Heart right ventricle (tissue), 16 donors: Measurements from ENCODE around the gene PIM3. TPM values are rescaled to one million over a fixed set of nuclear protein-coding genes. Genes with fewer than 3 reads are reported as not detected.

Experiments
- ATAC-seq, 8 donors: fragments of 200-7000 bp; cut with Tn5 transposase; one replicate each; pipeline ENCODE4 v1.9.1; 2020; ENCODE audit warnings: mild to moderate bottlenecking in 8 of 8, moderate library complexity in 8 of 8, moderate number of reproducible peaks in 1 of 8
- DNase-seq, 2 donors: peaks; one replicate each; pipeline ENCODE4 v3.0.0-alpha.2; 2020
- H3K27ac ChIP-seq, 10 donors: fragments of 200-600 bp; sonication (generic) in 2 of 10; one replicate each; pipeline versions ENCODE4 v1.5.0 to v1.8.0; 2020 to 2022; ENCODE audit warnings: mild to moderate bottlenecking in 3 of 10
- H3K27me3 ChIP-seq, 7 donors: fragments of 200-600 bp; one replicate each; pipeline ENCODE4 v1.8.0; 2021 to 2022; ENCODE audit warnings: mild to moderate bottlenecking in 2 of 7
- H3K36me3 ChIP-seq, 9 donors: fragments of 200-600 bp; sonication (generic) in 1 of 9; one replicate each; pipeline versions ENCODE4 v1.5.0 to v1.8.0; 2020 to 2022; ENCODE audit warnings: mild to moderate bottlenecking in 2 of 9
- H3K4me1 ChIP-seq, 9 donors: fragments of 200-600 bp; sonication (generic) in 1 of 9; one replicate each; pipeline versions ENCODE4 v1.5.0 to v1.8.0; 2020 to 2022; ENCODE audit warnings: mild to moderate bottlenecking in 4 of 9
- H3K4me3 ChIP-seq, 10 donors: fragments of 200-600 bp; sonication (generic) in 2 of 10; one replicate each; pipeline versions ENCODE4 v1.5.0 to v1.8.0; 2020 to 2022; ENCODE audit warnings: mild to moderate bottlenecking in 7 of 10, moderate library complexity in 2 of 10
- H3K9me3 ChIP-seq, 11 donors: fragments of 200-600 bp in 10 of 11; sonication (generic) in 2 of 11; one replicate each; pipeline versions ENCODE4 v1.5.0 to v1.8.0; 2013 to 2022; ENCODE audit warnings: mild to moderate bottlenecking in 2 of 11, control low read depth in 1 of 11, moderate library complexity in 1 of 11
- WGBS, 2 donors: extraction: QIAGEN DNeasy Blood & Tissue Kit; methylation state at CpG; one replicate each; pipeline ENCODE4 v1.1.7; 2013; ENCODE audit warnings: inconsistent platforms in 1 of 2; 5-methylcytosine and 5-hydroxymethylcytosine counted together
- intact Hi-C, 10 donors: fragments of 100-400 bp; cut with DNase I; formaldehyde crosslinking; loops; one replicate each; pipeline versions ENCODE4 v1.11.1 to v1.14.2; 2022
- polyA plus RNA-seq, 2 donors: library from polyadenylated mRNA; stranded (reverse); fragments of 200-250 nt; gene quantifications; one replicate each; pipeline ENCODE4 v1.2.3, GENCODE V29; 2013
- total RNA-seq, 10 donors: library from RNA; stranded (reverse); fragmentation: NEBNext Ultra II Directional in 3 of 10; extraction: Animal tissue kit (Norgen Biotek cat#: 25700) in 3 of 10; gene quantifications; one replicate each; pipeline versions ENCODE4 v1.2.1 to v1.2.4, GENCODE V29; 2021 to 2023
- TF ChIP-seq, protein P1 (sequence below), 9 donors: fragments of 200-600 bp; sonication (generic) in 2 of 9; IDR thresholded peaks; one replicate each; pipeline versions ENCODE4 v1.5.0 to v1.8.0; 2021 to 2022; ENCODE audit warnings: antibody characterized with exemption in 9 of 9, mild to moderate bottlenecking in 5 of 9, moderate library complexity in 1 of 9
- donor health status: Arrhythmogenic right ventricular cardiomyopathy.
- donor health status: ischemic (EF 13 %, LVEDD 7.1; RV severe dilation, severe dysfunction).
- donor health status: healthy with polysubstance abuse.
- donor health status: DM: no; HTN: yes; CAD: no.
- donor health status: DM: no; HTN: no; CAD: no.
- donor health status: ischemic (EF 25% LVEDD 6.9; RV normal size, moderate dysfunction).
- donor health status: ischemic (EF 25% LVEDD 5.7; RV mildly dilated, moderate dysfunction).
- donor health status: healthy.
- donor health status: DM: yes; HTN: yes; CAD: no.
- donor health status: Ischemic cardiomyopathy.
- donor health status: ischemic (EF 35%, LVEDD 5.7; RV mildly dilated, moderate dysfunction).
- donor health status: nonischemic (EF 11% LVEDD 7.7; RV severe dilation, severe dysfunction).
- donor health status: DM: yes; HTN: yes; CAD: no.
- donor health status: PGD.
- donor health status: ischemic (EF 29% LVEDD 5.4; RV normal size, mild dysfunction).
- donor health status: nonischemic (EF 23%, LVEDD 6.1; RV moderate dilation, normal function).

PIM3 gene
- total and polyA plus RNA-seq, 12 donors = 27.4 to 81.6 (median 43.7) TPM

DNA sequence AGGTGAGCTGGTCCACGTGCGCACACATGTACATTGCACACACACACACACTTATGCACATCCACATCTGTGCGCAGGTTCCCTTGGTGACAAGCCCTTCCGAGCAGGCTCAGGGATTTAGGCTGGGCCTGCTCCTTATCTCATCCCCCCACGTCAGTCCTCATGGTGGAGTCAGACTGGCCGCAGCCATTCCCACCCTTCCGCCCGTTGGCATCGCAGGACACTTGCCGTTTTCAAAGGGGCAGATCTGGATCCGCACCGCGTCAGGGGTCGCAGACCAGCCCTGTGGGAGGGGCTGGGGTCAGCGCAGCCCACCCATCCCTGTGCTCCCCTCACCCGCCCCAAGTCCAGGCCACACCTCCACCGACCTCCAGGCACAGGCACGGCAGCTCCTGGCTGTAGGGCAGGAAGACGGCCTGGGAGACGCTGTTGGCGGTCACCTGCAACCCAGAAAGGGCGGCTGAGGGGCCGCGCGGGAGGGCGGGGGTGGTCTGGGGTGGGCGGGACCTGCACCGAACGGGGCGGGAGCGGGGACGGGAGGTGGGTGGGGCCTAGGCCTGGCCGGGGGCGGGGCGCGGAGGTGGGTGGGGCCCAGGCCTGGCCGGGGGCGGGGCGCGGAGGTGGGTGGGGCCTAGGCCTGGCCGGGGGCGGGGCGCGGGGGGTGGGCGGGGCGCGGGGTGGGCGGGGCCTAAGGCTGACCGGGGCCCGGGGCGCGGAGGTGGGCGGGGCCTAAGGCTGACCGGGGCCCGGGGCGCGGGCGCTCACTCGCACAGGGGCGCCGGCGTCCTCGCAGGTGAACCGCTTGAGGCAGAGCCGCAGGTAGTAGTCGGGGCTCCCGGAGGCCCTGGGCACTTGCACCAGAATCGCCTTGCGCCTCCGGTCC lies 38.7 kb downstream of the PIM3 start:
- peak overlapping the region in 5 of 10 donors; percentile 7 to 34 (median 11) for H3K4me3 ChIP-seq
- intact Hi-C loops = loop anchor here in 1 of 10 donors (10.0 kb wide), 1 partner anchor 75 kb away; no protein-coding TSS in a partner anchor
- DNase-seq (peak in 1 of 2 donors; percentile 44), ATAC-seq (peak in 2 of 8 donors; percentile 46)
- H3K27me3 ChIP-seq = peaks cover 0 to 24% (median 9%) of the 10 kb centered on the region in 7 donors
- no peak overlapping the region for H3K27ac ChIP-seq
- H3K4me1 ChIP-seq = peaks cover 0 to 12% (median 0%) of the 10 kb centered on the region in 9 donors
- 14 to 15% methylated on average over 43 to 60 of the region's 70 CpGs for WGBS, 2 donors
- no peaks in the 10 kb centered on the region for H3K36me3 ChIP-seq
- H3K9me3 ChIP-seq = no peaks in the 10 kb centered on the region
- TF ChIP-seq, protein P1, sequence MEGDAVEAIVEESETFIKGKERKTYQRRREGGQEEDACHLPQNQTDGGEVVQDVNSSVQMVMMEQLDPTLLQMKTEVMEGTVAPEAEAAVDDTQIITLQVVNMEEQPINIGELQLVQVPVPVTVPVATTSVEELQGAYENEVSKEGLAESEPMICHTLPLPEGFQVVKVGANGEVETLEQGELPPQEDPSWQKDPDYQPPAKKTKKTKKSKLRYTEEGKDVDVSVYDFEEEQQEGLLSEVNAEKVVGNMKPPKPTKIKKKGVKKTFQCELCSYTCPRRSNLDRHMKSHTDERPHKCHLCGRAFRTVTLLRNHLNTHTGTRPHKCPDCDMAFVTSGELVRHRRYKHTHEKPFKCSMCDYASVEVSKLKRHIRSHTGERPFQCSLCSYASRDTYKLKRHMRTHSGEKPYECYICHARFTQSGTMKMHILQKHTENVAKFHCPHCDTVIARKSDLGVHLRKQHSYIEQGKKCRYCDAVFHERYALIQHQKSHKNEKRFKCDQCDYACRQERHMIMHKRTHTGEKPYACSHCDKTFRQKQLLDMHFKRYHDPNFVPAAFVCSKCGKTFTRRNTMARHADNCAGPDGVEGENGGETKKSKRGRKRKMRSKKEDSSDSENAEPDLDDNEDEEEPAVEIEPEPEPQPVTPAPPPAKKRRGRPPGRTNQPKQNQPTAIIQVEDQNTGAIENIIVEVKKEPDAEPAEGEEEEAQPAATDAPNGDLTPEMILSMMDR (IDR thresholded peaks at IDR 0.05) = no peak

DNA sequence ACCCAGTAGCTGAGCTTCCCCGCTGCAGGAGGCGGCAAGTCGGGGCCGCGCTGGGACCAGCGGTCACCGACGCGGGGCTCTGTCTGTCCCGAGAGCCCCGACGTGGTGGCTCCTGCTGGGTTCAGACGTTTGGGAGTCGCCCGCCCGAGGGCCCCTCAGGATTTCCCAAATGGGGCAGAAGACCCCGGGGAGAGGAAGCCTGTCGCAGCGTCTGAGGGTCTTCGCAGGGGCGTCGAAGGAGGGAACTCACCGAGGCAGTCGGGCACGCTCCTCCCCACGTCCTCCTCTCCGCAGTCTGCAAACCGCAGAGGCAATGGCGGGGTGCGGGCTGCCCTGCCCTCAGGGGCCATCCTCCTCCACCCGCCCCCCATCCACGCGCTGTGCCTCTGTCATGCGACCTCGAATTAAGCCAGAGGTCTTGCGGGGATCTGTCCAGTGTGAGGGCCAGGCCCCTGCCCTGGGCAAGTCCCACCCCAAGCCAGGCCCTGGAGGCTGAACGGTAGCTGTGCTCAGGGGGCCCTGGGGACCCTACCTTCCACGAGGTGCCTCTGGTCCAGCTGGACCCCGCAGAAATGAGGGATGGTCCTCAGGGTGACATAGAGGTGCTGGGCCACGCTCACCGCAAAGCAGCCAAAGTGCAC lies 39.5 kb downstream of the PIM3 start:
- ATAC-seq (no peak), DNase-seq (no peak)
- TF ChIP-seq, protein P1 (IDR thresholded peaks at IDR 0.05) = no peak
- Histone ChIP-seq H3K27me3 (peaks cover 0 to 26% (median 9%) of the 10 kb centered on the region in 7 donors), H3K9me3 (no peaks in the 10 kb centered on the region), H3K4me3 (peak overlapping the region in 2 of 10 donors; percentile 30 to 33), H3K4me1 (peaks cover 0 to 12% (median 0%) of the 10 kb centered on the region in 9 donors), H3K27ac (no peak overlapping the region), H3K36me3 (no peaks in the 10 kb centered on the region)
- intact Hi-C loops = loop anchor here in 1 of 10 donors (10.0 kb wide), 1 partner anchor 75 kb away; no protein-coding TSS in a partner anchor
- WGBS, 2 donors = 32 to 37% methylated on average over 41 of the region's 41 CpGs

DNA sequence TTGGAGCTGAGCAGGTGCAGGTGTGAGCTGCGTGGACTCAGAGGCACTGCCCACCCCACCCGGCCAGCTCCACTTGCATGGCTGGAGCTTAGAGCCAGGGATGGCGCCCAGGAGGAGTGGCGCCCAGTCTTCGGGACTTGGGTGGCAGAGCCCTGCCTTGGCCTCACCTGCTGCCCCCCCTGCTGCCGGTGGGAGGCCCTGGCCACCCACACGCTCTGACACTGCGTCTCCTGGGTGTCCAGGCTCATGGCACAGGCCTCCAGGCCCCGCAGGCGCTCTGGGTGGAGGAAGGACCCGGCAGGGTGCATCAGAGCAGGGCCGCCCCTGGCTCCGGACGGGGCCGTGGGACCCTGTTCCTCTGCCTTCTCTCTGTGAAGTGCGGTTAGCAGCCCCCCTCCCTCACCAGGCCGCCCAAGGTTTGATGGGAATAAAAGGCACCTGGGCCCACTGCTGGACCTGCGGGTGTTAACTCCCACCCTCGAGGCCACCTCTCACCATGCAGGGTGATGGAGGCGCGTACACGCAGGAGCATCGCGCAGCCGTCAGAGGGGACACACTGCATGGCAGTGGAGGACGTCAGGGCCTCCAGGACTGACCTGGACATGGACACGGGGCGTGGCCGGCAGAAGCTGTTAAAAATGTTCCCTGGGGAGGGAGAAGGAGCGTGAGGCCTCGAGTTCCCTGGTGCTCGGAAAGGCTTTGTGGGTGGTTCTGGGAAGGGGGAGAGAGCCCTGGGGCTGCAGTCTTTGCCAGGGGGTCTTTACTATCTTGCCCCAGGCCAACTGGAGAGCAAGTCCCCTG lies 40.2 kb downstream of the PIM3 start:
- intact Hi-C loops = no loop called here
- Histone ChIP-seq H3K9me3 (no peaks in the 10 kb centered on the region), H3K4me1 (peaks cover 0 to 12% (median 0%) of the 10 kb centered on the region in 9 donors), H3K4me3 (no peak overlapping the region), H3K36me3 (no peaks in the 10 kb centered on the region), H3K27me3 (peaks cover 0 to 26% (median 9%) of the 10 kb centered on the region in 7 donors), H3K27ac (no peak overlapping the region)
- no peak for DNase-seq
- TF ChIP-seq, protein P1 (IDR thresholded peaks at IDR 0.05) = no peak
- 93% methylated on average over 32 of the region's 32 CpGs for WGBS, 2 donors
- no peak for ATAC-seq
